ENCODE data around the gene RGS9. TPM values are rescaled to one million over a fixed set of nuclear protein-coding genes. Genes with fewer than 3 reads are reported as not detected.

Gene RGS9
- polyA plus RNA-seq, 1 donor from 2014 or later = 0.61 TPM

DNA sequence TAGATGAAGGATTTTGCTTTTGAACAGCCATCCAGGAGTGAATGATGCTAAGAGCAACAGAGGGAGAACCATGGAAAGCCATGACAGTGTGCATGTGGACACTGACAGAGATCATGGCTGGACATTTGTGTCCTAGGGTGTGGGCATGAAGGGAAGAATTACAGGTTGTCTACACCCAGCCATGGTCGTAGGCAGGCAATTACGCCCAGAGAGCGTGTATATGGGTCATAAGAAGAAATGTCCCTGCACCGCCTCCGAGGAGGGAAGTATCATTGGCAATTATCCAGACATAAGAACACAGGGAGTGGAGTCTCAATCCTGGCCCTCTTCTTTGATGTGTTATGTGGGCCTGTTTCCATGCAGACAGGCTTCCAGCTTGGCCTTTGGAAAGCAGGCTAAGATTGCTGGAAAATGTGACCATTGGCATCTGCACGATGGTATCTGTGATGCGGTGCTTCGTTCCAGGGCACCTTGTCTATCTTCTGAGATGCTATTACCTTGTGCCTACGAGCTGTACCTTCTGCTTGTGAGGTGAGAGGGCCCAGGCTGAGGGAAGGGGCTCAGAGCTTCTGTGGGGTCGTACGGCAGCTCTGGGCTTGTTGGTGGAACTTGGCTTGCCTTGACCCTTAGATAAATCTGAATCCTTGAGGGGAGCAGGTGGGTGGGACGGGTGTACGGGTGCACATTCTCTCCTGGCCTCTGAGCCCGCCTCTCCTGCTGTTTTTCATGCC lies 19.8 kb downstream of the RGS9 start:
- Mint-ChIP-seq H3K4me1 (peaks cover 10 to 14% (median 12%) of the 10 kb centered on the region in 3 donors), H3K27me3 (peaks cover 2% of the 10 kb centered on the region), H3K4me3 (no peak overlapping the region), H3K27ac (no peak overlapping the region), H3K9me3 (no peaks in the 10 kb centered on the region), H3K36me3 (no peaks in the 10 kb centered on the region)

DNA sequence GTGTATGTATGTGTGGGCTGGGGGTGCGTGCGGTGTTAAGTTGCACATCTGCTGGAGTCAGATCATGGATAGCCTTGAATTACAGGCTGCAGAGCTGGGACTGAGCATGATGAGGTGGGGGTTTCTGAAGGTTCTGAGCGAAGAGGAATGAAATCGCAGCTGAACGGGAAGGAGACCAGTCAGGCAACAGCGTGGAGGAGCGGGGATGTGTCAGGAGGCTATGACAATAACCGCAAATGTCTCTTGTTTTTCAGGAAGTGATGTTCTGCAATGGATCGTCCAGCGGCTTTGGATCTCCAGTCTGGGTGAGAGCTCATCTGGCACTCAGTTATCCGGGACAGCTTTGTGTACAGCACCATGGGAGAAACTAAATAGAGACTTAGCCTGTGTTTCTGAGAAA lies 20.9 kb downstream of the RGS9 start:
- no peaks in the 10 kb centered on the region for H3K9me3 Mint-ChIP-seq

DNA sequence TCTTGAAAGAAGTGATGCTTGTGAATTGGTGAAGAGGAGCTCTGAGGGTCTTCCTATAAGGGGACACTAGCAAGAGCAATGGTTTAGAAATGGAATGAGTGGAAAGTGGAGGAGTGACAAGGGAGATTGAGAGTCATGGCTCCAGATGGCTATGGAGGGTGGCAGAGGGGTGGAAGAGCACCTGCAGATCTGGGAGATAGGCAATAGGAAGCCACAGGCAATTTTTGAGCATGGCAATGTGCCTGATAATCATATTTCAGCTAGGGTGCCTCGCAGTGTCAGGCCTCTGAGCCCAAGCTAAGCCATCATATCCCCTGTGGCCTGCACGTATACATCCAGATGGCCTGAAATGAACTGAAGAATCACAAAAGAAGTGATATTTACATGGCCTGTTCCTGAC lies 21.5 kb downstream of the RGS9 start:
- peaks cover 2% of the 10 kb centered on the region for H3K27me3 Mint-ChIP-seq
- no peaks in the 10 kb centered on the region for H3K36me3 Mint-ChIP-seq
- no peak overlapping the region for H3K4me3 Mint-ChIP-seq
- H3K4me1 Mint-ChIP-seq = peaks cover 10 to 16% (median 12%) of the 10 kb centered on the region in 3 donors
- H3K9me3 Mint-ChIP-seq = peaks cover 0 to under 1% (median 0%) of the 10 kb centered on the region in 3 donors
- no peak overlapping the region for H3K27ac Mint-ChIP-seq

More for the DNA sequence above, 20.9 kb downstream of the RGS9 start:
- peak overlapping the region in 1 of 3 donors; percentile 71 for H3K27ac Mint-ChIP-seq
- H3K4me3 Mint-ChIP-seq = no peak overlapping the region
- H3K4me1 Mint-ChIP-seq = peaks cover 10 to 14% (median 12%) of the 10 kb centered on the region in 3 donors
- no peaks in the 10 kb centered on the region for H3K36me3 Mint-ChIP-seq
- no peaks in the 10 kb centered on the region for H3K27me3 Mint-ChIP-seq

DNA sequence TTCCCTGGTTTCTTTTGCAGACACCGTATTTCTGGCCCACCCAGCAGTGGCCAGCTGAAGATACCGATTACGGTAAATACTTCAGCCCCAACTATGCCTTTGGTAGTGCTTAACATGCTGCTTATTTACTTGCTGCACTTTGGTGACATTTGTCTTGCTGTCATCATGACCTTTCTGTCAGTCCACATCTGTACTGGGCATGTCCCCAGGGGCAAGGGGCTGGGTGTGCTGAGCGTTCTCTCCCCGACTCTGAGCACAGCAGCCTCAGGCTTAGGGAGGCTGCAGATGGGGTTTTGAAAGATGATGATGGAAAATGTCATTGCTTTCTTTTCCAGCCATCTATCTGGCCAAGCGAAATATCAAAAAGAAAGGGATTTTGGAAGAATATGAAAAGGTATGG lies 23.3 kb downstream of the RGS9 start:
- Mint-ChIP-seq H3K36me3 (no peaks in the 10 kb centered on the region), H3K27ac (no peak overlapping the region), H3K27me3 (peaks cover 2% of the 10 kb centered on the region), H3K4me1 (peaks cover 9 to 12% (median 10%) of the 10 kb centered on the region in 3 donors), H3K9me3 (peaks cover 0 to 1% (median 0%) of the 10 kb centered on the region in 3 donors), H3K4me3 (no peak overlapping the region)

DNA sequence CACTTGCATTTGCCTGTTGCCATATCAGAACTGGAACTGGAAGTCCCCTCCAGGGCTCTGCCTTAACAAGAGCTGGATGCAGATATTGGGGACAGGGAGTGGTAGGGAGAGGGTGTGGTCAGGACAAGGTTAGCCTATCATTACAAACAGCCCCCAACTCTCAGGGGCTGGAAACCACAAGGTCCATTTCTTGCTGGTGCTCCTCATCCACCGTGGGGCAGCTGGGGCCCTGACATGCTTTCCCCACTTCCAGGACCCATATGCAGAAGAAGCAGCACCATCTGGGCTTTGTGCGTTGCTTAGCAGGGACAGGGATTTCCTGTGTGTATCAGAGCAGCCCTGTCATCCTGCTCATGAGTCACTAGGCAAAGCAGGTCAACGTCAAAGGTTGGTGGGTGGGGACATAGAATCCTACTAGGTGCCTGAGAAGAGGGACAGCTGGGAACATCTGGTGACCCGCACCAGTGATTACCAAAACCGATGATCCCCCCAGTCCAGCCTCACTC lies 26.9 kb downstream of the RGS9 start:
- H3K27ac Mint-ChIP-seq = peak overlapping the region in 1 of 3 donors; percentile 20
- peaks cover 2% of the 10 kb centered on the region for H3K27me3 Mint-ChIP-seq
- H3K9me3 Mint-ChIP-seq = peaks cover 0 to 1% (median 0%) of the 10 kb centered on the region in 3 donors
- peaks cover 6 to 9% (median 6%) of the 10 kb centered on the region in 3 donors for H3K4me1 Mint-ChIP-seq
- no peaks in the 10 kb centered on the region for H3K36me3 Mint-ChIP-seq
- peak overlapping the region in 1 of 4 donors; percentile 49 for H3K4me3 Mint-ChIP-seq

DNA sequence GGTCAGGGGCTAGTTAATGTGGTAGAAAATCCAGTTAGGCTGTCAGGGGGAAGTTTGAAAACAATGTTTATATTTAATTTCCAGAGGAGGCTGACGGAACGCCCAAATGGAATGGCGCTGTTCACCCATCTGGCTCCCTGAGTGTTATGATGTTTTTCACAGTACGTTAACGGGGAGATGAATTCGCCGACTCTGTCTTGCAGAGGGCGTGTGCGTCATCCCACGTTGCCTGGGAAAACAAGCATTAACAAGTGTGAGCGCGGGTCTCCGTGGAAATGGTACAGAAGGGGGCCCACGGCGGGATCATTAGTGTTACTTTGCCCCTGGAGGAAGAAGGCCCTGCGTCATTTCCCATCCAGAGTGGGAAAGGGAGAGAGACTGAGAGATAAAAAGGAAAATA lies 29.6 kb downstream of the RGS9 start:
- Mint-ChIP-seq H3K4me1 (peaks cover 6 to 9% (median 6%) of the 10 kb centered on the region in 3 donors), H3K27me3 (peaks cover 2% of the 10 kb centered on the region), H3K4me3 (no peak overlapping the region), H3K36me3 (no peaks in the 10 kb centered on the region), H3K27ac (no peak overlapping the region), H3K9me3 (peaks cover 0 to 1% (median 0%) of the 10 kb centered on the region in 3 donors)

DNA sequence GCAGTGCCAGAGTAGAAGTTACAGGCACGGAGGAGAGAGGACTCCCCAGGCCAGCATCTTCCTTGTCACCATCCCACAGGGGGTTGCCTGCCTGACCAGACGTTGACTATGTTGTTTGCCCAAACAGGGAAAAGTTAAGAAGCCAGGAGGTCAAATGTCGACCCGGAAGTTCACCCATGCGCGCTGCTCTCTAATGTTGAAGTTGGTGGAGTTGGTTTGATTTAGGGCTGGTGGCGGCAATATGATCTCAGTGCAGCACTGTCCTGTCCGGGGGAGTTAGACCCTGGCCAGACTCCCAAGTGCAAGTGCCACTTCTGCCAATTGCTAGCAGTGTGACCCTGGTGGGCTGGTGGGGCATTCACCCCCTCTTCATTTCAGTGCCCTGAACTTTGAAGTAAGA lies 30.4 kb downstream of the RGS9 start:
- H3K4me1 Mint-ChIP-seq = peaks cover 6 to 9% (median 6%) of the 10 kb centered on the region in 3 donors
- peaks cover 0 to 1% (median 0%) of the 10 kb centered on the region in 3 donors for H3K9me3 Mint-ChIP-seq
- no peaks in the 10 kb centered on the region for H3K36me3 Mint-ChIP-seq
- H3K4me3 Mint-ChIP-seq = no peak overlapping the region
- no peak overlapping the region for H3K27ac Mint-ChIP-seq
- H3K27me3 Mint-ChIP-seq = peaks cover 2% of the 10 kb centered on the region

DNA sequence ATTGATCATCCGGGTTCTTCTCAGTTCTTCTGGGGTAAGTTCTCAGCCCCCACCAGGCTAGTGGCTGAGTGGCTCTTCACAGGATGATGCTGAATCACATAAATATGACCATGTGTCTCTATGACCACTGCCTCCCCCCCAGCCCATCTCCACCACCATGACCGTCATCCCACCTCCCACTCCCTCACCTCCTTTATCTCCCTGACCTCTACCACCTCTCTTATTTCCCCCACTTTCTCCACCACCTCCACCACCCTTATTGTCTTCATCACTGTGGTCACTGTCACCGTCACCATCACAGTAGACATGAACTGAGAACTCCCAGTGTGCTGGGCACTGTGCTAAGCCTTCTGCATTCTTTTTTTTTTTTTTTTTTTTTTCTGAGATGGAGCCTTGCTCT lies 32.5 kb downstream of the RGS9 start:
- Mint-ChIP-seq H3K4me1 (peaks cover 0 to 5% (median 5%) of the 10 kb centered on the region in 3 donors), H3K27ac (no peak overlapping the region)

DNA sequence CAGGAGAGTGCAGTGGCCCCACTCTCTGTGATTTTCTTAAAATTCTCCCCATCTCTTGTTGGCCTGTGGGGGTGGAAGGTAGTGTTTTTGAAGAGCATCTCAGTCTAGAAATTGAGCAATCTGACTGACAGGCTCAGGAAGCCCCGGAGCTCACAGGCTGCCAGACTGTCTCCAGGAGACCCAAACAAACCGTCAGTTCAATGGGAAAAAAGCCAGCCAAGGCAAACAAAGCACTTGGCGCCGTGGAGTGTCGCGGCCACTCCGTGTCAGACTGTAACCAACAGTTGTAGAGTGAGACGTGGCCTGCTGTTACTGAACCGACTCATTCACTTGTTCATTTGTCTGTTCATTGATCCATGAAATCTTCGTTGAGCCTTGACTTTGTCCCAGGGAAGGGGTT lies 33.7 kb downstream of the RGS9 start:
- H3K4me1 Mint-ChIP-seq = peaks cover 0 to 5% (median 5%) of the 10 kb centered on the region in 3 donors
- H3K36me3 Mint-ChIP-seq = no peaks in the 10 kb centered on the region
- no peak overlapping the region for H3K4me3 Mint-ChIP-seq
- H3K9me3 Mint-ChIP-seq = no peaks in the 10 kb centered on the region
- H3K27me3 Mint-ChIP-seq = peaks cover 1% of the 10 kb centered on the region
- no peak overlapping the region for H3K27ac Mint-ChIP-seq

More for the DNA sequence above, 32.5 kb downstream of the RGS9 start:
- no peak overlapping the region for H3K4me3 Mint-ChIP-seq
- H3K27me3 Mint-ChIP-seq = peaks cover 1% of the 10 kb centered on the region
- no peaks in the 10 kb centered on the region for H3K9me3 Mint-ChIP-seq
- no peaks in the 10 kb centered on the region for H3K36me3 Mint-ChIP-seq

DNA sequence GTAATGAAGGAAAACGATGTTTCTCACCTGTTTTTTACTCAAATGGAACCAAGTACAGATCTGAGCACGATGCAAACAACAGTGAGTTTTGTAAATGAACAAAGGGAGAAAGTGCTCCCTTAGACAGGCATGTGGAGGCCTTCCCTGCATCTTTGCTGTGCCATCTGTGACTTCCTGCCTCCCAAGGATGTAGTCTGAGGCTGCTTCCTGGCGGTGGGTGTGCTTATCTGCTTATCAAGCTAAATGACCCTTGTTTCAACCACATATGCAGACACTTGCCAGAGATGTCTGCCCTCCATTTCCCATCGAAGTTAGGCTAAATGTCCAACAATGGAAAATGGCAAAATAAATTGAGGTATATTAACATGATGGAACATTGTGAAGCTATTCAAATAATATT lies 34.6 kb downstream of the RGS9 start:
- H3K4me1 Mint-ChIP-seq = peaks cover 2 to 8% (median 5%) of the 10 kb centered on the region in 3 donors
- peaks cover 0 to 2% (median 0%) of the 10 kb centered on the region in 3 donors for H3K9me3 Mint-ChIP-seq
- H3K27me3 Mint-ChIP-seq = peaks cover 1% of the 10 kb centered on the region

DNA sequence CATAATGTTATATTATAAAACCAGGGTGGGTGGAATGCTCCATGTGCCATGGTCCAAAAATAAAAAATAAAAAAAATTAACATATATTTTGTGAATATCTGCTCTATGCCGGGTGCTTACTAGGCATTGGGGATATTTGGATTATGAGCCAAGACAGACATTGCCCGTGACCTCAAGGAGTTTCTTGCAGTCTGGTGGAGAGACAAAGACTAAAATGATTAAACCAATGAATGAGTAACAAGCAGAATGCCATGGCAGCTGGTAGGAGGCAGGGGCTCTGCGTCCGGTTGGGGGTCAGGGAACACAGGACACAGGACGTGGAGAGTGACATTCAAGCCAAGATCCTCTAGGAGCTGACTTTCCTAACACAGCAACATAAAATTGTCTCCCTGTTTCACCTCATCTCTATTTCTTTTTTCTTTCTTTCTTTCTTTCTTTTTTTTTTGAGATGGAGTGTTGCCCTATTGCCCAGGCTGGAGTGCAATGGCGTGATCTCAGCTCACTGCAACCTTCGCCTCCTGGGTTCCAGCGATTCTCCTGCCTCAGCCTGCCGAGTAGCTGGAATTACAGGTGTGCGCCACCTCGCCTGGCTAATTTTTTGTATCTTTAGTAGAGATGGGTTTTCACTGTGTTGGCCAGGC lies 35.4 kb downstream of the RGS9 start:
- H3K27ac Mint-ChIP-seq = no peak overlapping the region
- H3K36me3 Mint-ChIP-seq = no peaks in the 10 kb centered on the region
- peaks cover 2 to 8% (median 7%) of the 10 kb centered on the region in 3 donors for H3K4me1 Mint-ChIP-seq
- H3K4me3 Mint-ChIP-seq = no peak overlapping the region
- H3K27me3 Mint-ChIP-seq = peaks cover 1% of the 10 kb centered on the region
- peaks cover 0 to 5% (median 0%) of the 10 kb centered on the region in 3 donors for H3K9me3 Mint-ChIP-seq

More for the DNA sequence above, 34.6 kb downstream of the RGS9 start:
- Mint-ChIP-seq H3K4me3 (no peak overlapping the region), H3K36me3 (no peaks in the 10 kb centered on the region), H3K27ac (no peak overlapping the region)

DNA sequence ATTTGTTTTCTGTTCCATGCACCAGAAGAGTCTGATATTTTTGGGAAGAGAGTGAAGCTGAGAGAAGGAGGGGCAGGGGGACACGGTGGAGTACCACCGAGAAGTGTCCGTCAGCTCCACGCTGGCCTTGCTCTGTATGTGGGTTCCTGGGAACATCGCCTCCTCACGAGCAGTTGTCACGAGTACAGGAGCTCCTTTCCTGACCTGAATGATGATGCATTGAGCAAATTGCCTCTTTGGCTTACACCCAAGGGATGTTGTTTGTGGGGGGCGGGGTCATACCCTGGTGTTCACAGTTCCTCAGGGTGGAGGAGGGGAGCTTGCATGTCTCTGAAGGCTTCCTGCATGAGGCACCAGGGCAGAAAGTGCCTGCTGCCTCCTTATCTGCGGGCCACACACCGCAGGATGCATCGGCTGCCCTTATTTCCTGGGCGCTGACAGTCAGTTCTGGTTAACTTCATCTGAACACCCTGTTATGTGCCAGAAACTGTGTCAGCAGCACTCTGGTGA lies 36.2 kb downstream of the RGS9 start:
- H3K36me3 Mint-ChIP-seq = no peaks in the 10 kb centered on the region
- H3K4me1 Mint-ChIP-seq = peaks cover 2 to 11% (median 8%) of the 10 kb centered on the region in 3 donors
- H3K9me3 Mint-ChIP-seq = peaks cover 0 to 6% (median 0%) of the 10 kb centered on the region in 3 donors
- H3K4me3 Mint-ChIP-seq = peak overlapping the region in 1 of 4 donors; percentile 30
- peak overlapping the region in 2 of 3 donors; percentile 5 to 55 for H3K27ac Mint-ChIP-seq
- H3K27me3 Mint-ChIP-seq = peaks cover 1% of the 10 kb centered on the region

DNA sequence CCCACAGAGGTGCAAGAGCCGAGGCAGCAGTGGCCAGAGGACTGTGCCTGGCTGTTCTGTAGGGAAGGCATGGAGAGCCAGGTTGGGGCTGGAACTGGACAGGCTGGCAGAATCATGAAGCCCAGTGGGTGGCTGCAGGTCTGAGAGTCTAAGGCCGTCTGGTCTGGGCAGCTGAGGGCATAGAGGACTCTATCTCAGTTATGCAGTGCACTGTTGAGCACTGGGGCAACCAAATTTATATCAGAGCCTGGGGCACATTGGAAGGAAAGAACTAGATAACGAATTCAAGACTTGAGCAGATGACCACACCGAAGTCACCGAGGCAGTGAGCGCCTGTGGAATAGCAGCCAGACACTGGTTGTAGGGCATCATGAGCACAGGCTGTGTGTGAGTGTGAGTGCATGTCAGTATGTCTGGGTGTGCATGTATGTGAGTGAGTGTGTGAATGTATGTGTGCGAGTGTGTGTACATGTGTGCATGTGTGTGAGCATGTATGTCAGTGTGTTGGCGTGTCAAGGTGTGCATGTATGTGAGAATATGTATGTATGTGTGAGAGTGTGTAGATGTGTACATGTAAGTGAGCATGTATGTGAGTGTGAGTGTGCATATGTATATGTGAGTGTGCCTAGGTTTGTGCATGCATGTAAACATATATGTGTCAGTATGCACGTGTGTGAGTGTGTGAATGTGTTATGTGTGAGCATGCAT lies 37.0 kb downstream of the RGS9 start:
- Mint-ChIP-seq H3K27me3 (peaks cover 1% of the 10 kb centered on the region), H3K4me1 (peaks cover 2 to 11% (median 11%) of the 10 kb centered on the region in 3 donors), H3K9me3 (peaks cover 0 to 6% (median 0%) of the 10 kb centered on the region in 3 donors), H3K36me3 (no peaks in the 10 kb centered on the region), H3K27ac (no peak overlapping the region), H3K4me3 (no peak overlapping the region)

DNA sequence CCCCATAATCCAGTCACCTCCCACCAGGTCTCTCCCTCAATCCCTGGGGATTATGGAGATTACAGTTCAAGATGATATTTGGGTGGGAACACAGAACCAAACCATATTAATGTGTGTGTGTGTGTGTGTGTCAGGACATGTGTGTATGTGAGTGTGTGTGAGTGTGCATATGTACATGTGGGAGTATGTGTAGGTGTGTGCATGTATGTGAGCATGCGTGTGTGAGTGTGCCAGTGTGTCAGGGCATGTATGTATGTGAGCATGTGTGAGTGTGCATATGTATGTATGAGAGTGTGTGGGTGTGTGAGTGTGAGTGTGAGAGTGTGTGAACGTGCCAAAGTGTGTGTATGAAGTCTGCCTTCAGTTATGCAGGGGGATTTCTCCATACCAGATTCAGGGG lies 37.8 kb downstream of the RGS9 start:
- Mint-ChIP-seq H3K36me3 (no peaks in the 10 kb centered on the region), H3K9me3 (peaks cover 0 to 6% (median 0%) of the 10 kb centered on the region in 3 donors), H3K4me3 (no peak overlapping the region), H3K27ac (no peak overlapping the region), H3K4me1 (peaks cover 8 to 16% (median 16%) of the 10 kb centered on the region in 3 donors), H3K27me3 (peaks cover 1% of the 10 kb centered on the region)
